PC-3 (cell line): ENCODE results near the gene RSRC1. TPM values are rescaled to one million over a fixed set of nuclear protein-coding genes. Genes with fewer than 3 reads are reported as not detected.

Source experiments
- ATAC-seq: fragments of 200-7000 bp; cut with Tn5 transposase; 2 replicates; pipeline ENCODE4 v1.9.1; 2020; ENCODE audit warnings: mild to moderate bottlenecking, moderate library complexity
- BruUV-seq: library from RNA; stranded (reverse); fragments of 400-500 nt; replicated peaks from 2 replicates; lab custom pipeline; 2021; lab: Mats Ljungman, UMichigan
- CTCF ChIA-PET: fragments of 300-600 bp; sonication (Branson Sonifier 250); formaldehyde crosslinking; loops from one replicate; lab custom pipeline; 2022; ENCODE audit warnings: antibody characterized with exemption; lab: Charles Lee
- POLR2A ChIA-PET: fragments of 300-600 bp; sonication (Branson Sonifier 250); formaldehyde crosslinking; loops from one replicate; lab custom pipeline; 2022; ENCODE audit warnings: antibody characterized with exemption; ENCODE audit not compliant: unreplicated experiment; lab: Charles Lee
- DNase-seq: peaks from one replicate; pipeline ENCODE4 v3.0.0-alpha.2; 2015
- H2AFZ ChIP-seq: fragments of 300-600 bp; sonication (generic); 2 replicates; pipeline ENCODE4 v1.6.0; 2016; ENCODE audit warnings: antibody characterized with exemption, low read length
- H3F3A ChIP-seq: fragments of 300-600 bp; sonication (generic); one replicate; pipeline ENCODE4 v1.6.0; 2017; ENCODE audit warnings: antibody characterized with exemption, low read length, control low read depth, mild to moderate bottlenecking; ENCODE audit not compliant: unreplicated experiment
- H3K27ac ChIP-seq: fragments of 300-600 bp; sonication (generic); 2 replicates; pipeline ENCODE4 v1.5.1; 2016; ENCODE audit warnings: mild to moderate bottlenecking, low read length
- H3K27me3 ChIP-seq: fragments of 300-600 bp; sonication (generic); 2 replicates; pipeline ENCODE4 v1.6.1; 2016; ENCODE audit warnings: low read length, mixed read lengths
- H3K36me3 ChIP-seq: fragments of 300-600 bp; sonication (generic); 2 replicates; pipeline ENCODE4 v1.6.1; 2016; ENCODE audit warnings: low read depth, mixed run types, low read length, mixed read lengths
- H3K4me1 ChIP-seq: fragments of 300-600 bp; sonication (generic); 2 replicates; pipeline ENCODE4 v1.5.1; 2016; ENCODE audit warnings: low read length; ENCODE audit not compliant: insufficient read depth
- H3K4me2 ChIP-seq: fragments of 300-600 bp; sonication (generic); 2 replicates; pipeline ENCODE4 v1.6.0; 2016; ENCODE audit warnings: low read length
- H3K4me3 ChIP-seq: fragments of 300-600 bp; sonication (generic); 2 replicates; pipeline ENCODE4 v1.5.1; 2016; ENCODE audit warnings: mild to moderate bottlenecking, low read length, mixed read lengths
- H3K79me2 ChIP-seq: fragments of 300-600 bp; sonication (generic); 2 replicates; pipeline ENCODE4 v1.6.1; 2017; ENCODE audit warnings: low read length, mixed read lengths
- H3K9ac ChIP-seq: fragments of 300-600 bp; sonication (generic); 2 replicates; pipeline ENCODE4 v1.6.0; 2016; ENCODE audit warnings: mild to moderate bottlenecking, low read length
- H3K9me2 ChIP-seq: fragments of 300-600 bp; sonication (generic); replicated peaks from 2 replicates; pipeline ENCODE4 v1.6.1; 2016; ENCODE audit warnings: mixed run types, low read length, mixed read lengths
- H3K9me3 ChIP-seq: fragments of 300-600 bp; sonication (generic); 2 replicates; pipeline ENCODE4 v1.6.1; 2016; ENCODE audit warnings: low read length, mixed read lengths
- H4K20me1 ChIP-seq: fragments of 300-600 bp; sonication (generic); 2 replicates; pipeline ENCODE4 v1.6.1; 2016; ENCODE audit warnings: low read length, mixed read lengths
- EZH2 ChIP-seq: fragments of 300-600 bp; sonication (generic); IDR thresholded peaks from one replicate; pipeline ENCODE4 v1.6.1; 2017; ENCODE audit warnings: antibody characterized with exemption, mild to moderate bottlenecking, low read length; ENCODE audit not compliant: unreplicated experiment
- EZH2phosphoT487 ChIP-seq: fragments of 300-600 bp; sonication (generic); IDR thresholded peaks from 2 replicates; pipeline ENCODE4 v1.6.1; 2018; ENCODE audit warnings: mild to moderate bottlenecking, antibody characterized with exemption, low read length, borderline replicate concordance
- intact Hi-C: fragments of 100-400 bp; cut with micrococcal nuclease; formaldehyde crosslinking; loops from 2 replicates; pipeline ENCODE4 v1.9.0; 2023
- total RNA-seq: library from RNA; depleted of rRNA; stranded (reverse); fragments of >200 nt; gene quantifications from 2 replicates; pipeline ENCODE4 v1.2.3, GENCODE V29; 2014
- TF ChIP-seq, protein P1 (sequence below): fragments of 300-600 bp; sonication (generic); conservative IDR thresholded peaks from 2 replicates; pipeline ENCODE4 v1.5.1; 2017; ENCODE audit warnings: antibody characterized with exemption, low read depth, mild to moderate bottlenecking, low read length

RSRC1 gene
- total RNA-seq, 1 experiment from 2014 or later = 39.5 TPM

DNA sequence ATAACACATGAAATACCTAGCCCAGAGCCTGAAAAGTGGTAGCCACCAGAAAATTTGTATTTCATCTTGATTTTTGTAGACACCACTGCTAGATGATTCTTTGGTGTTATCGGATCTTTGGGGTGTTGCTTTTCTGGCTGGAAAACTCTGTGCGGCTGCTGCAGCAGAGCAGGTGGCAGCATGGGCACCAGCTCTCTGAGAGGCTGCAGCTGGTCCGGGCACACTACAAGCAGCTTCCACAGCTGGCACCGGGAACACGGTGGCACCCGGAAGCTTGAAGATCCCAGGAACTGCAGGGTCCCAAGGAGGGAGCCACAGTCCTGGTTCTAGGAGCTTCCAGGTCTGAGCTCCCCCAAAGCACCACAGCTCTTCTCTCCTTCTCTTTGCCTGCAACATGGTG is 249.4 kb downstream of the RSRC1 start:
- ATAC-seq (no peak), DNase-seq (no peak)
- Histone ChIP-seq H3K9me2 (no peaks in the 10 kb centered on the region), H3K4me3 (no peak overlapping the region), H3K27me3 (no peaks in the 10 kb centered on the region), H3K4me1 (no peaks in the 10 kb centered on the region), H3K4me2 (no peak overlapping the region), H3K9ac (no peak overlapping the region), H3K79me2 (no peaks in the 10 kb centered on the region), H3F3A (no peaks in the 10 kb centered on the region), H3K9me3 (no peaks in the 10 kb centered on the region), H3K36me3 (no peaks in the 10 kb centered on the region), H2AFZ (no peak overlapping the region), H3K27ac (no peak overlapping the region), H4K20me1 (no peaks in the 10 kb centered on the region)
- ChIA-PET CTCF (no interaction called here), POLR2A (no interaction called here)
- no TSS peak for BruUV-seq
- intact Hi-C loops = no loop called here
- TF ChIP-seq, protein P1, sequence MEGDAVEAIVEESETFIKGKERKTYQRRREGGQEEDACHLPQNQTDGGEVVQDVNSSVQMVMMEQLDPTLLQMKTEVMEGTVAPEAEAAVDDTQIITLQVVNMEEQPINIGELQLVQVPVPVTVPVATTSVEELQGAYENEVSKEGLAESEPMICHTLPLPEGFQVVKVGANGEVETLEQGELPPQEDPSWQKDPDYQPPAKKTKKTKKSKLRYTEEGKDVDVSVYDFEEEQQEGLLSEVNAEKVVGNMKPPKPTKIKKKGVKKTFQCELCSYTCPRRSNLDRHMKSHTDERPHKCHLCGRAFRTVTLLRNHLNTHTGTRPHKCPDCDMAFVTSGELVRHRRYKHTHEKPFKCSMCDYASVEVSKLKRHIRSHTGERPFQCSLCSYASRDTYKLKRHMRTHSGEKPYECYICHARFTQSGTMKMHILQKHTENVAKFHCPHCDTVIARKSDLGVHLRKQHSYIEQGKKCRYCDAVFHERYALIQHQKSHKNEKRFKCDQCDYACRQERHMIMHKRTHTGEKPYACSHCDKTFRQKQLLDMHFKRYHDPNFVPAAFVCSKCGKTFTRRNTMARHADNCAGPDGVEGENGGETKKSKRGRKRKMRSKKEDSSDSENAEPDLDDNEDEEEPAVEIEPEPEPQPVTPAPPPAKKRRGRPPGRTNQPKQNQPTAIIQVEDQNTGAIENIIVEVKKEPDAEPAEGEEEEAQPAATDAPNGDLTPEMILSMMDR = no peak
- TF ChIP-seq EZH2phosphoT487 (no peak), EZH2 (no peak)

DNA sequence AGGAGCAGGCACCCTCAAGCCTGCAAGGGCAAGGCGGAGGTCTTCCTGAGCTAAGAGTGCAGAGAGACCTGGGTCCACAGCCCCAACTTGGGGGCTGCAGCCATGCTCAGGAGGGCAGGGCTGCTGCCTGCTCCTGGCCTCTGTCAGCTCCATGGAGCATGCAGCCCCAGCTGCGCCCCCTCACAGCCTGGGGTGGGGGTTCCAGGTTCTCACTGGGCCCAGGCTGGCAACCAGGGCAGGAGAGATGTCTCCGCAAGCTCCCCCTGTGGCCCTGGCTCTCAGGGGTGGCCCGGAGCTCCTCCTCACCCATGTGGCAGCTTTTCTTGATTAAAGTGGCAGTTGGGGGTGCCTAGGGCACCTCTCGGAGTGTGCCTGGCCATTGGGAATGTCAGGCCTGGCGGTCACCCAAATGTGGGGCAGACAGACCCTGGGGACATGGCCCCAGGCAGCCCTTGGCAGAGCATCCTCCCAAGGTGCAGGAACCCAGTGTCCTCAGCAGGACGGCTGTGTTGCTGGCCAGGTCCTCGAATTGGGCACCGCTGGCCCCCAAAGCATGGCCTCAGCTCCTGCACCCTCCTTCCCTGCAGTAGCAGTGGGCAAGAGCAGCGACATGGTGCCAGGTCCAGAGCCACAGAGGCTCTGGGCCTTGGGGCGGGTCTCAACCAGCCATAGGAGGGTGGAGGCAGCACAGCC is 251.0 kb downstream of the RSRC1 start:
- Histone ChIP-seq H4K20me1 (no peaks in the 10 kb centered on the region), H3K79me2 (no peaks in the 10 kb centered on the region), H3F3A (no peaks in the 10 kb centered on the region), H3K4me2 (no peak overlapping the region), H3K4me3 (no peak overlapping the region), H3K4me1 (no peaks in the 10 kb centered on the region), H2AFZ (no peak overlapping the region), H3K9me3 (no peaks in the 10 kb centered on the region), H3K27me3 (no peaks in the 10 kb centered on the region), H3K36me3 (no peaks in the 10 kb centered on the region), H3K9me2 (no peaks in the 10 kb centered on the region), H3K9ac (no peak overlapping the region), H3K27ac (no peak overlapping the region)
- ChIA-PET POLR2A (no interaction called here), CTCF (no interaction called here)
- DNase-seq (no peak), ATAC-seq (no peak)
- TF ChIP-seq EZH2phosphoT487 (no peak), EZH2 (no peak)
- TF ChIP-seq, protein P1 = no peak
- intact Hi-C loops = no loop called here
- BruUV-seq = no TSS peak

DNA sequence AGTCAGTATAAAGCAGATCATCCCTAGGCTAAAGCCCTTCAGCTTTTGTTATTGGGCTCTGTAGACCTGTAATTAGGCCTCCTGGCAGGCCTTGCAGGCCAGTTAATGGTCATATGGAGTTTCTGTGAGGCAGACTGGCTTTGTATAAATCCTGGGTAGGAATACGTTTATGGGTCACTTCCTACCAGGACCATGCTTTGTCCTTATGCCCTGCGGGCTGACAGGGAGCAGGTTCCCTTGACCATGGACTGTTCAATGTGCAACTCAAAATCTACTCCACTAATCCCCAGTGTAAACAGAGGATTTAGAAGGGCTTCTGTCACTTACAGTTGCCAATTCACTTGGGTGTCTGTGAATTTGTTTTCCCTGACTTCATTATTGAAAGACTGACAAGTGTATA is 258.4 kb downstream of the RSRC1 start:
- Histone ChIP-seq H3K4me1 (no peaks in the 10 kb centered on the region), H3K9me2 (no peaks in the 10 kb centered on the region), H3K4me3 (no peak overlapping the region), H3K79me2 (no peaks in the 10 kb centered on the region), H4K20me1 (no peaks in the 10 kb centered on the region), H3F3A (no peaks in the 10 kb centered on the region), H2AFZ (no peak overlapping the region), H3K9ac (no peak overlapping the region), H3K27ac (no peak overlapping the region), H3K36me3 (no peaks in the 10 kb centered on the region), H3K9me3 (no peaks in the 10 kb centered on the region), H3K27me3 (no peaks in the 10 kb centered on the region), H3K4me2 (no peak overlapping the region)
- ATAC-seq (no peak), DNase-seq (no peak)
- CTCF ChIA-PET = no interaction called here
- intact Hi-C loops = no loop called here
- POLR2A ChIA-PET = no interaction called here
- no TSS peak for BruUV-seq
- TF ChIP-seq EZH2 (no peak), EZH2phosphoT487 (no peak)
- TF ChIP-seq, protein P1 = no peak
